Measurements from ENCODE around the gene SBF2.

The SBF2 gene

GRCh38 chr11:9878936-9879335 lies 415.1 kb downstream of the SBF2 start:
- Histone ChIP-seq H3K4me2 (no peak overlapping the region), H3K4me3 (IDR thresholded peaks at IDR 0.05; ENCODE audit: insufficient read depth, low read depth, low read length) (no peak overlapping the region), H3K36me3 (ENCODE audit: insufficient read depth) (no peaks in the 10 kb centered on the region), H3K79me2 (ENCODE audit: insufficient read depth, low read depth) (no peaks in the 10 kb centered on the region), H3K27me3 (ENCODE audit: insufficient read depth, low read depth) (no peaks in the 10 kb centered on the region), H3K27ac (no peak overlapping the region), H3K4me1 (ENCODE audit: low read depth, poor library complexity, severe bottlenecking) (no peaks in the 10 kb centered on the region), H3K9ac (no peak overlapping the region), H2AFZ (ENCODE audit: low read depth) (no peak overlapping the region), H4K20me1 (ENCODE audit: insufficient read depth) (no peaks in the 10 kb centered on the region)
- TF ChIP-seq CTCF (conservative IDR thresholded peaks at IDR 0.05; ENCODE audit: low read depth, low read length): no peak

- Histone ChIP-seq H4K20me1 (ENCODE audit: insufficient read depth) (no peaks in the 10 kb centered on the region), H3K4me2 (no peak overlapping the region), H3K27me3 (ENCODE audit: insufficient read depth, low read depth) (no peaks in the 10 kb centered on the region), H2AFZ (ENCODE audit: low read depth) (no peak overlapping the region), H3K9ac (no peak overlapping the region), H3K27ac (no peak overlapping the region), H3K4me1 (ENCODE audit: low read depth, poor library complexity, severe bottlenecking) (no peaks in the 10 kb centered on the region), H3K79me2 (ENCODE audit: insufficient read depth, low read depth) (no peaks in the 10 kb centered on the region), H3K4me3 (IDR thresholded peaks at IDR 0.05; ENCODE audit: insufficient read depth, low read depth, low read length) (no peak overlapping the region), H3K36me3 (ENCODE audit: insufficient read depth) (no peaks in the 10 kb centered on the region)
- TF ChIP-seq CTCF (conservative IDR thresholded peaks at IDR 0.05; ENCODE audit: low read depth, low read length): no peak
Measured at GRCh38 chr11:9876331-9876730, 417.7 kb downstream of the SBF2 start.

- Histone ChIP-seq H3K9ac (no peak overlapping the region), H3K79me2 (ENCODE audit: insufficient read depth, low read depth) (no peaks in the 10 kb centered on the region), H3K27ac (no peak overlapping the region), H2AFZ (ENCODE audit: low read depth) (no peak overlapping the region), H3K4me1 (ENCODE audit: low read depth, poor library complexity, severe bottlenecking) (no peaks in the 10 kb centered on the region), H3K36me3 (ENCODE audit: insufficient read depth) (no peaks in the 10 kb centered on the region), H3K4me3 (IDR thresholded peaks at IDR 0.05; ENCODE audit: insufficient read depth, low read depth, low read length) (no peak overlapping the region), H4K20me1 (ENCODE audit: insufficient read depth) (no peaks in the 10 kb centered on the region), H3K27me3 (ENCODE audit: insufficient read depth, low read depth) (no peaks in the 10 kb centered on the region), H3K4me2 (no peak overlapping the region)
- no peak for TF ChIP-seq CTCF (conservative IDR thresholded peaks at IDR 0.05; ENCODE audit: low read depth, low read length)
Measured at GRCh38 chr11:9875862-9876261, 418.2 kb downstream of the SBF2 start.

GRCh38 chr11:9875399-9875798 lies 418.6 kb downstream of the SBF2 start:
- Histone ChIP-seq H3K4me3 (IDR thresholded peaks at IDR 0.05; ENCODE audit: insufficient read depth, low read depth, low read length) (no peak overlapping the region), H2AFZ (ENCODE audit: low read depth) (no peak overlapping the region), H3K4me1 (ENCODE audit: low read depth, poor library complexity, severe bottlenecking) (no peaks in the 10 kb centered on the region), H3K36me3 (ENCODE audit: insufficient read depth) (no peaks in the 10 kb centered on the region), H3K79me2 (ENCODE audit: insufficient read depth, low read depth) (no peaks in the 10 kb centered on the region), H4K20me1 (ENCODE audit: insufficient read depth) (no peaks in the 10 kb centered on the region), H3K4me2 (no peak overlapping the region), H3K27me3 (ENCODE audit: insufficient read depth, low read depth) (no peaks in the 10 kb centered on the region), H3K9ac (no peak overlapping the region), H3K27ac (no peak overlapping the region)
- TF ChIP-seq CTCF (conservative IDR thresholded peaks at IDR 0.05; ENCODE audit: low read depth, low read length): no peak

DNA sequence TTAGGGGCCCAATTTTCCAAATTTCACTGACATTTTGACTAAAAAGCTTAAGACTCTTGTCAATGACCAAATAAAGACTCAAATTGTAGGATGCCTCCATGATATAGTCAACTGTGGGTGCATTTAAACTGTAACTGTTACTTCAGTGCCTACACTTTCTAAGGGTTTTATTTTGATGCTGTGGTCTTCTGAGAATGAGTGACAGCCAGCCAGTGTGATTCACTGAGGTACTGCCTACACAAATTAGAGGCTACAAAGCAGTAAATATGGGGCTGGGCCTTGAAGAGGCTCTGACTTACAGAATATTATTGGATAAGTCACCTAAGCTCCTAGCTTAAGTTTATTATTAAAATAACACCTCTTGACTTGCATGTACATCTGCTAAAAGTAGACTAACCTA lies 419.6 kb downstream of the SBF2 start:
- H4K20me1 ChIP-seq (ENCODE audit: insufficient read depth): no peaks in the 10 kb centered on the region
- H3K4me1 ChIP-seq (ENCODE audit: low read depth, poor library complexity, severe bottlenecking): no peaks in the 10 kb centered on the region
- no peak overlapping the region for H2AFZ ChIP-seq (ENCODE audit: low read depth)
- H3K27ac ChIP-seq: no peak overlapping the region
- H3K36me3 ChIP-seq (ENCODE audit: insufficient read depth): no peaks in the 10 kb centered on the region
- no peak for TF ChIP-seq CTCF (conservative IDR thresholded peaks at IDR 0.05; ENCODE audit: low read depth, low read length)
- H3K4me2 ChIP-seq: no peak overlapping the region
- no peaks in the 10 kb centered on the region for H3K27me3 ChIP-seq (ENCODE audit: insufficient read depth, low read depth)
- H3K79me2 ChIP-seq (ENCODE audit: insufficient read depth, low read depth): no peaks in the 10 kb centered on the region
- no peak overlapping the region for H3K4me3 ChIP-seq (IDR thresholded peaks at IDR 0.05; ENCODE audit: insufficient read depth, low read depth, low read length)
- no peak overlapping the region for H3K9ac ChIP-seq

Measured in KMS-11 (cell line).